NCI-H345 treated with DMSO at 0.1 percent for 48 hours (cell line): Measurements from ENCODE around the gene FAHD1.

Experiments
- DNase-seq: peaks from one replicate; lab custom pipeline; 2025; ENCODE audit not compliant: unreplicated experiment; lab: John Stamatoyannopoulos, UW

The FAHD1 gene

GRCh38 chr16:1826691-1827573, at the start of gene FAHD1, which contains the start of gene HAGH:
Gene FAHD1, plus strand, starts transcription at chr16:1827206. Its CDS starts 33 bp downstream, at chr16:1827239.
Gene HAGH, minus strand, starts transcription at chr16:1826825. Its CDS starts 38 bp downstream, at chr16:1826787.
- peak; percentile 81 for DNase-seq

DNA sequence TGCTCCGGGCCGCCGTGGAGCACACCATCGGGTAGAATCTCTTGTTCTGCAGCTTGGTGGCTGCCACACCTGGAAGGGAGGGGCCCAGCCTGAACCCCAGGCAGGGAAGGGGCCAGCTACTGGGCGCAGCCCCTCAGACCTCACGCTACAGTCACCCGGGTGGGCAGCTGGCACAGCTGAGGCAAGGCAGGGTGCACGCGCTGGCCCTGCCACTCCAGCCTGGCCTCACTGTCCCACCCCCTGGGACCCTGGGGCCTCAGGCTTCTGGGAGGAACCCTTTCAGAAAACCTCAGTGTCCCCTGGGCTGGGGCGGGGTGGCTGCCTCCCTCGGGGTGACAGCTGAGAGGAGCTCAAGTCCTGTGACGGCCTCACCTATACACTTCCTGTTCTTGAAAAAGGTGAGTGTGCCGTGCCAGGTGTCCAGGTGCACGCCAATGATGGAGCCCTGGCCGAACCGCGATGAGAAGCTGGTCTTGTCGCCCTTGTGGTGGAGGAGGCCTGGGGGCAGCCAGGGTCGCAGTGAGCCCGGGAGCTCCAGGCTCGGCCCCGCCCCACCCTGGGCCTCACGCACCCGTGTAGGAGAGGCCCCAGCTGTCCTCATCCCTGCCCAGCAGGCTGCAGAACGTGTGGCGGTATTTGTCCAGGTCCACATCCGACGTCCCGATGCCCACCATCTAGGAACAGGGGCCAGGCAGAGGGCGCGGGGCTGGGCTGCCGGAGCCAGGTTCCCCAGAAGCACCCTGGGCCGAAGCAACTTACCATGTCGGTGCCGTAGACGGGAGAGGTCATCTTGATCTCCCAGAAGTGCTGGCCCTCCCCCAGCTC, 49.4 kb upstream of the FAHD1 start:
- DNase-seq = no peak

- DNase-seq = no peak
These were observed 48.5 kb upstream of the FAHD1 start for GRCh38 chr16:1778200-1779179.

- no peak for DNase-seq
These were observed 47.7 kb upstream of the FAHD1 start for GRCh38 chr16:1779234-1779701.

GRCh38 chr16:1779741-1780676, 47.0 kb upstream of the FAHD1 start:
- DNase-seq = no peak

DNA sequence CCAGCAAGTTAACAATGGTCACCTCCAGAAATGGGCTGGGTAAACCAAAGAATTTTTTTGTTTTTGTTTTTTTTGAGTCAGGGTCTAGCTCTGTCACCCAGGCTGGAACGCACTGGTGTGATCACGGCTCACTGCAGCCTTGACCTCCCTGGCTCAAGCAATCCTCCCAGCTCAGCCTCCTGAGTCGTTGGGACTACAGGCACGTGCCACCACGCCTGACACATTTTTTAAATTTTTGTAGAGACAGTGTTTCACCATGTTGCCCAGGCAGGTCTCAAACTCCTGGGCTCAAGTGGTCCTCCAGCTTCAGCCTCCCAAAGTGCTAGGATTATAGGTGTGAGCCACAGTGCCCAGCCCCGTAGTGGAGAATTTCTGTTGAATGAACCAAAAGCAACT, 46.3 kb upstream of the FAHD1 start:
- no peak for DNase-seq

DNA sequence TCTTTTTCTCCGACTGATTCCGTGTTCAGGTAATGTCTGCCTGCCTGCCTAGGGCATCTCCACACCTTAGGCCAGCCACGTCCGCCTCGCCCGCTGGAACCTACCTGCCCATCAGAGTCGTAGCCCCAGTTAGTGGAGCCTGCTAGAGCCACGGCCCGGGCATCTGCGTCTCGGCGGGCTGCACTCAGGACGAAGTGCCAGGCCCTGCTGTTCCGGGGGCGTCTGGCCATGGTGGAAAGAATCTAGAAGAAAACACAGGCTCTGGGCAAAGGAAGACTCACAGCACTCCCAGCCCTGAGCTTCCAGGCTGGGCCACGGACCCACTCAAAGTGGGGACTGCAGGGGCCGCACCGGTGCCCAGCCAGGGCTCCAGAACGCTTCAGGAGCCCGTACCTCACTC, 45.8 kb upstream of the FAHD1 start:
- no peak for DNase-seq

DNA sequence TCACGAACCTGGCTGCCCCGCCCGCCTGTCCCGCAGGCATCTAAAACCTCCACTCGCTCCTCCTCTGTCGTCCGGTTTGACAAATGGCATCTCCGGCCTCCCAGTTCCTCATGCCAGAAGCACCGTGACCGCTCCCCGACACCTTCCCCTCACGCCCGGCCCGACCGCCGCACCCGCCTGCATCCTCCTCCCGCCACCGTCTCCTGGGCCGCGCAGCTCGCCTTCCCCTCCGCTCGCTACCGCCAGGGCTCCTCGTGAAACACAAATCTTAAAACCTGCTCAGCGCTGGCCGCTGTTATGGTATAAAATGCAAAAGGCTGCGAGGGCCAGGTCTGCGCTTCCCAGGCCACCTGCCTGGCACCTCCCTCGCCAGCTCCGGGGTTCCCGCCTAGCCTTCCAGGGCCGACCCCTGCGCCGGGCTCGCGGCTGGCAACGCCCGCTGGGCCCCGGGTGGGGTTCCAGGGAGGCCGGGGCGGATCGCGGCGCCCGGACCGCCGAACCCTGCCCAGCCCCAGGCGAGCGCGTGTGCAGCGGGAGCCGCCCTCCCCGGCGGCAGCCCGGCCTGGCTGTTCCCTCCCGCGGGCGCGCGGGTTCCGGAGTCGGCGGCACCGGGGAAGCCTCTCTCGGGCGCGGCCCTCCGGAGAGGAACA, 45.1 kb upstream of the FAHD1 start:
- DNase-seq = no peak

DNA sequence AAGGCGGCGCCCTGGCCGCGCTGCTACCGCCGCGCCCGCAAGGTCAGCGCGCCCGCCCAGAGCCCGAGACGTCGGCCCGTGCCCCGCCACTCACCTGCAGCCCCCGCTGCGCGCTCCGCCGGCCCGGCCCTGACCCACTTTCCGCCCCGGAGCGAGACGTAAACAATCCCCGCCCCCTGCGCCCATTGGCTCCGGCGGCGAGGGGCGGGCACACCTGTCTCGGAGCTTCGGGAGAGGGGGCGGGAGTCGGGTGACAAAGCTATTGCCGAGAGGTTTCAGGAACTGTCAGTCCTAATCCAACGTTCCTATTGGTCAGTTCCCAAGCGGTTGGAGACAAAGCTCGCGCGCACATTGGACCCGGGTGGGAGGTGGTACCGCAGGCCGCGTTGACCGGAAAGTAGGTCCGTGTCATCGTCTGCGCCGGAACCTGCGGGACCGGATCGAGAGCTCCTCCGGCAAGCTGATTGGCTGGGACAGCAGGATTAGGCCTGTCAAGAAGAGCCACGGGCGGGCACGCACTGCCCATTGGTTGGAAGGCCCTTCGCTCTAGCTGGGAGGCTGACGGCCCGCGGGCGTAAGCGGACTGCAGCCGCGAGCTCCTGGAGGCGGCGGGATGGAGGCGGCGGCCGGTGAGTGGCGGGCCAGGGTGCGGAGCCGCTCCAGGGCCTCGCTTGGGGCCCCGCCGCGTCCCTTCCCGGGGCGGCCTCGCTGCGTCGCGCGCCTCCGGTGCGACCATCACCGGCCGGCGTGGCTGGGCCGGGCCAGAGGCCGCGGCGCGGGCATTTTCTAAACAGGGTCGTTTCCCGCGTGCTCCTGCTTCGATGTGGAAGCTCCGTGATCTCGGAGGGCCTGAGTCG, 44.4 kb upstream of the FAHD1 start, which contains the start of the genes NUBP2 and SPSB3:
Gene NUBP2, plus strand, starts transcription at position 553 of the 857 bp plus-strand sequence. Its CDS starts 61 bp downstream, at position 614.
Gene SPSB3, minus strand, starts transcription at position 164 of the 857 bp plus-strand sequence. CDS start 1,088 bp downstream, outside the sequence.
- DNase-seq = peak; percentile 98

DNA sequence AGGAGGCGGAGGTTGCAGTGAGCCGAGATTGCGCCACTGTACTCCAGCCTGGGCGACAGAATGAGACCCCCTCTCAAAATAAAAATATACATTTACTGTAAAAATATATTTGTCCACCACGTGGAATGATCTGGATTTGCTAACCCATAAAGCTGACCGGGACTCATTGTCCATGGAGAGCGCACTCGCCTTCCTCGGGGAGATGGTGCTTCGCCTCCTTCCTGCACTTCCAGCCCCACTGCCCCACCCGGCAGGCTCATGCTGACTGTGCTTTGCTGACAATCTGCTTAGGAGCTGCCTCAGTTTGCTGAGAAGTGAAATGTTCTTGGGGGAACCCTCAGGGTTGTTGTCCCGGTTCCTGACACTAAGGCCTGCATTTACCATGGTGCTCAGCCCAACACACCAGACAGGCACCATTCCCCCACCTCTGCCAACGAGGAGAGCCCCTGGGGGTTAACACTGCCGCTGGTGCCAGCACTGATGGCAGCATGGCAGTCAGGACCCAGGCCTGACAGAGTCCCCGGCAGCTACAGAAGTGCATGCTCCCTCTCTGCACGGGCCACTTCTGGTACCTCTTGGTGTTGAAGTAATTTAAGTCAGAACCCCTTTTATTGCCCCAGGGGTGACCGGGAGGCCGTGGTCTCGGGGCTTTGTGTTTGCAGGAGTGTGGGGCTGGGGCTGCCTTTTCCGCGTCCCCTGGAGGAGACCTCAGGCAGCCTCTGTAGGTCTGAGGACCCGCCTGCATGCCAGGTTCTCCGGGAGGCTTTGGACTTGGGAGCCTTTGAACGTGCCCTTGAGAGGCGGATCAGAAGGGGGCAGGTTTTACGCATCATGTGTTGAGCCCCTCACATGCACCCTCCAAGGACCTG, 41.8 kb upstream of the FAHD1 start:
- no peak for DNase-seq

- DNase-seq = no peak
These were observed 41.2 kb upstream of the FAHD1 start for GRCh38 chr16:1785846-1786170.

DNA sequence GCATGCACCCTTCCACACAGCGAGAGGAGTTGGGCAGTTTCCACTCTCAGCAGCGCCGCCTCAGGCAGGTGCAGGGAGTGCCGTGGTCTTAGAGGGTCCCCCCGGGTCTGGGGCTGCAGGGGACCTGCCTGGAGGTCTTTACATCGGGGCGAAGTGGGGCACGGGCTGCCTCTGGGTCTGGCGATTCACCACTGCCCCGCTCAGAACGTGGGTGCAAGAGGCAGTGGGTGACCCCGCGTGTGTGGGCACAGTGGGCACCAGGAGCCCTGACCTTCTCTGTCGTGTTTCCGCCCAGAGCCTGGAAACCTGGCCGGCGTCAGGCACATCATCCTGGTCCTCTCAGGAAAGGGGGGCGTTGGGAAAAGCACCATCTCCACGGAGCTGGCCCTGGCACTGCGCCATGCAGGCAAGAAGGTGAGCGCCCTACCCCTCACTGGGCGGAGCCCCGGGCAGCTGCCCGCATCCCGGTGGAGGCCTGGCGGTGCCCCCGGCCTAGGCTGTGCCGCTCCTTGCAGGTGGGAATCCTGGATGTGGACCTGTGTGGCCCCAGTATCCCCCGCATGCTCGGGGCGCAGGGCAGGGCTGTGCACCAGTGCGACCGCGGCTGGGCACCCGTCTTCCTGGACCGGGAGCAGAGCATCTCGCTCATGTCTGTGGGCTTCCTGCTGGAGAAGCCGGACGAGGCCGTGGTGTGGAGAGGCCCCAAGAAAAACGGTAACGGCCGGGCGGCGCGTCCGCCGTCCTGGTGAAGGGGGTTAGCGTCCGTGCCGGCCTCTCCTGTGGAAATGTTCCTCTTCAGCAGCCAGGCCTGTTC, 40.6 kb upstream of the FAHD1 start:
- DNase-seq = no peak

GRCh38 chr16:1787056-1787321, 40.0 kb upstream of the FAHD1 start:
- no peak for DNase-seq

DNA sequence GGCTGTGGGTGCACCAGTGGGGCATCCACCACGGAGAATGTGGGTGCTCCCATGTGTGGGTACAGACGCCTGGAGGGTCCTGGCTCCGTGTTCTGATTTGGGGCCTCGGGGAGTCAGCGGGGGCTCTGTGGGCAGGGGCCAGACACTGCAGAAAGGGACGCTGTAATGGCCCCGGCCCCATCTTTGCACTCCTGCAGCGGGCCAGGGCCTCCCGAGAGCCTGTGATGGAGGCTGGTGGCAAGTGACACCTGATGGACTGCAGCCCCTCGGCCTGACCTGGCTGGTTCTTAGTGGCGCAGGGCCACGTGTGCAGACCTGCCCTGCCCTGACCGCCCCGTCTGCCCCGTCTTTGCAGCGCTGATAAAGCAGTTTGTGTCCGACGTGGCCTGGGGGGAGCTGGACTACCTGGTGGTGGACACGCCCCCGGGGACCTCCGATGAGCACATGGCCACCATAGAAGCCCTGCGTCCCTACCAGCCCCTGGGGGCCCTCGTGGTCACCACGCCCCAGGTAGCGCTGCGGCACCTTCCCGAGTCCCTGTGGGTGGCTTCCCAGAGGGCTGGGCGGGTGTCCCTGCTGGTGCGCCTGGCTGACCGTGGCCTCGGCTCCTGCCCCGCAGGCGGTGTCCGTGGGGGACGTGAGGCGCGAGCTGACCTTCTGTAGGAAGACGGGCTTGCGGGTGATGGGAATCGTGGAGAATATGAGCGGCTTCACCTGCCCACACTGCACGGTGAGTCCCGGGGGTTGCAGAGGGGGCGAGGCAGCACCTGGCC, 39.5 kb upstream of the FAHD1 start:
- DNase-seq = no peak

DNA sequence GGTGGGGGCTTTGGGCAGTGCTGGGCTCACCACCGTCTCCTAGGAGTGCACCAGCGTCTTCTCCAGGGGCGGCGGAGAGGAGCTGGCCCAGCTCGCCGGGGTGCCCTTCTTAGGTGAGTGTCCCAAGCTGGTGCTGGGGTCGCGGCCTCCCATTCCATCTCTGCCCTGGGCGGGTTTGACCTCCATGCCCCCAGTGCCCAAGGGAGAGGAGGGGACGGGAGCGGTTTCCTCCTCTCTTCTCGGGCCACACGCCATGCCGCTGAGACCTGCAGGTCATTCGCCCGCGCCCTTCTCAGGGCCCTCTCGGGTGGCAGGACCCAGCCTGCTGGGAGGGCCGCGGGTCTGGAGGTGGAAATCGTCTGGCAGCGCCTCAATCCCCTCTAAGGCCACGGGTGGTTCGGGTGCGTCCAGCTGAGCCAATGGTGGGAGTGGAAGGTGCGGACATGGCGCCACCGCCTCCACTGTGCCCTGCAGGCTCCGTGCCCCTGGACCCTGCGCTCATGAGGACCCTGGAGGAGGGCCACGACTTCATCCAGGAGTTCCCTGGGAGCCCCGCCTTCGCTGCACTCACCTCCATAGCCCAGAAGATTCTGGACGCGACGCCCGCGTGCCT, 38.8 kb upstream of the FAHD1 start:
- DNase-seq = no peak
